Medulla oblongata (tissue), 1 donor: Measurements from ENCODE around the gene AFAP1L1.
"Not testable (repeated sequence)": the region's sequence is repeated elsewhere in the genome, so short reads cannot be mapped to it uniquely, and the experiment has no call there.

ENCODE experiments used
- DNase-seq: peaks from one replicate; pipeline ENCODE4 v3.0.0-alpha.2; 2015; ENCODE audit errors: extremely low spot score

AFAP1L1 gene

DNA sequence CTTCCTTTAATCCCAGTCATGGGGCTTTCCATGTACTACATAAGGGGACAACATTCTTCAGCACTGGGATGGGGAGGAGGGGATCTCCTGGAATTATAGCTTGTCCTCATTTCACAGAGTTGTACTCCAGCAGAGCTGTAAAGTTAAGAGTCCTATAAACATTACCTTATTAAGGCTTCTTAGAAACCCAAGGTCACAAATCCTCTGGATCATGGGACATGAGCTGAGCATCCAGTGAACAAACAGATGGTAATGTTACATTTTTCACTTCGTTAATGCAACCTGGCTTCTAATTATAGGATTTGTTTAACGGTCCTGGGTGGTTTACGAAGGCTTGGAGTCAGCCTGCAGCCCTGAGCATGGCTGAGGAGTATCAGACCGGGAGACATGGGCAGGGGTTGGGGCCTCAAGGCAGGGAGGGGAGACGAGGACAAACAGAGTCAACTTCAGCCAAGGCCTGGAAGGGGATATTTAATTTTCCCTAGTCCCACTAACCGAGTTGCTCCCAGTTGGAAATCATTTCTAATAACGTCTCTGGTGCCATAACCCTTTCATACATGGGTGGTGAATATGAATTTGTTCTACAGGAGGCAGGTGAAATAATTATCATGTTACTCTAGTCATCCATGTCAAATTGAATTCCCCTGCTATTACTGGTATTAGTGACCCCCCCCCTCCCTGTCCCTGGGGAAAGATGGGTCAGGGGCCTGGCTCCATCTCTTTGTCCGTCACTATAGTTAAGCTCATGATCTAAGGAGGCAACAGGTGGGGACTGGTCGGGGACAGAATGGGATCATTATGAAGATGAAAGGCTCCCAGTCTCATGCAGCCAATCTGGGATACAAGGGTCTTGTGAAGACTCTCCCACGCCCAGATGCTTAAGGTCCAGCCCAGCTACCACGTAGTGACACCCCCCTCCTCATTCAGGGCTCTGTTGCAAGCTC is 118.2 kb downstream of the AFAP1L1 start:
- DNase-seq, result no peak

DNA sequence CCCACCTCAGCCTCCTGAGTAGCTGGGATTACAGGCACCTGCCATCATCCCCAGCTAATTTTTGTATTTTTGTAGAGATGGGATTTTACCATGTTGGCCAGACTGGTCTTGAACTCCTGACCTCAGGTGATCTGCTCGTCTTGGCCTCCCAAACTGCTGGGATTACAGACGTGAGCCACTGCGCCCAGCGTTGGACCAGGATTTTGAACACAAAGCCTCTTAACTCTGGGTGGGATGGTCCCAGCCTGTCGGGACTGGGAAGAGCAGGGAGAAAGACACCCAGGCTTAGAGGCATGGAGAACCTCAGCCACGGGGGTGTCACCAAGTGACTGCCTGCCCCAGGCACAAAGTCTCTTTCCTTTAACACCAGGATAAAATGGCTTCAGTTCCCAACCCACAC is 119.4 kb downstream of the AFAP1L1 start:
- DNase-seq, result not testable (repeated sequence)
